HG03521 (cell line): ENCODE measurements around the gene NDUFAF8.

ENCODE experiments used
- ATAC-seq: cut with Tn5 transposase; IDR thresholded peaks from one replicate; pipeline ENCODE4 v1.9.1; 2021; ENCODE audit warnings: mild to moderate bottlenecking, moderate library complexity; ENCODE audit not compliant: unreplicated experiment

NDUFAF8 gene

DNA sequence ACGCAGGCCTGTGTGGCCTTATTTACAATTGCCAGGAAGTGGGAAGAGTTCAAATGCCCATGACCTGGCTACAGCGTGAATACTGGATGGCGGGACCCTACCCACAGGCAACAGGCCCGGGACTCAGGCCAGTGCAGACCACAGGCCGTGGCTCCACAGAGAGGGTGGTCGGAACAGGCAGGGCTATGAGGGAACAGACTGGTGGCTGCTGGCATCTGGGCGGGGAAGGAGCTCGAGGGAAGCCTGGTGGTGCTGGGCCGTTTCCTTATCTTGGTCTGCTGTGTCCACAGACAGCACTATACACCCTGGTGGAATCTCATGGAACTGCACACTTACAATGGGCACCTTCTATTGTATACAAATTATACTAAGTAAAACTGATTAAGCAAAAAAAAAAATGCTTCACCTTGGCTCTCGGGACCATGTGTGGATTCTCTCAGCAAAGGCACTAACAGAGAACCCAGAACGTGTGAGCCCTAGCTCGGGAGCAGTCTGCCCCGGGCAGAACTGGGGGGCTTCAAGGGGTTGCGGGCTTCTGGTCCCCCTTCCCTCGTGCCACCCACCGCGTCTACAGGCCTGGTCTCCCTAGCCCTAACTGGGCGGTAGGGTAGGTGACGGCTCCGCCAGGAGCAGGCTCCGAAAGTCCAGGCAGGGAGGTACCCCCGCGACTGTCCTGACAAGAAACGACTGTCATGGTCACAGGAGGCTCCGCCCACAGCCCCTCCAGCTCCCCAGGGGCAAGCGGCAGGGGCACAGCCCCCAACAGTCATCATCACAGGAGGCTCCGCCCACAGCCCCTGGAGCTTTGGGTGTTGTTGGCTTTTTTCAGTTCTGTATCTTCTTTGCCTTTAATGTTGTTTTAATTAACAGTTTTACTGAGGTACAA lies 38.2 kb upstream of the NDUFAF8 start:
- ATAC-seq: no peak

GRCh38 chr17:81202318-81202717 lies 36.8 kb upstream of the NDUFAF8 start:
- no peak for ATAC-seq

GRCh38 chr17:81203136-81203535 lies 36.0 kb upstream of the NDUFAF8 start:
- no peak for ATAC-seq

- no peak for ATAC-seq
Measured at GRCh38 chr17:81204578-81204977, 34.5 kb upstream of the NDUFAF8 start.

GRCh38 chr17:81206166-81206565 lies 33.0 kb upstream of the NDUFAF8 start:
- no peak for ATAC-seq

- no peak for ATAC-seq
Measured at GRCh38 chr17:81206657-81207056, 32.5 kb upstream of the NDUFAF8 start.

DNA sequence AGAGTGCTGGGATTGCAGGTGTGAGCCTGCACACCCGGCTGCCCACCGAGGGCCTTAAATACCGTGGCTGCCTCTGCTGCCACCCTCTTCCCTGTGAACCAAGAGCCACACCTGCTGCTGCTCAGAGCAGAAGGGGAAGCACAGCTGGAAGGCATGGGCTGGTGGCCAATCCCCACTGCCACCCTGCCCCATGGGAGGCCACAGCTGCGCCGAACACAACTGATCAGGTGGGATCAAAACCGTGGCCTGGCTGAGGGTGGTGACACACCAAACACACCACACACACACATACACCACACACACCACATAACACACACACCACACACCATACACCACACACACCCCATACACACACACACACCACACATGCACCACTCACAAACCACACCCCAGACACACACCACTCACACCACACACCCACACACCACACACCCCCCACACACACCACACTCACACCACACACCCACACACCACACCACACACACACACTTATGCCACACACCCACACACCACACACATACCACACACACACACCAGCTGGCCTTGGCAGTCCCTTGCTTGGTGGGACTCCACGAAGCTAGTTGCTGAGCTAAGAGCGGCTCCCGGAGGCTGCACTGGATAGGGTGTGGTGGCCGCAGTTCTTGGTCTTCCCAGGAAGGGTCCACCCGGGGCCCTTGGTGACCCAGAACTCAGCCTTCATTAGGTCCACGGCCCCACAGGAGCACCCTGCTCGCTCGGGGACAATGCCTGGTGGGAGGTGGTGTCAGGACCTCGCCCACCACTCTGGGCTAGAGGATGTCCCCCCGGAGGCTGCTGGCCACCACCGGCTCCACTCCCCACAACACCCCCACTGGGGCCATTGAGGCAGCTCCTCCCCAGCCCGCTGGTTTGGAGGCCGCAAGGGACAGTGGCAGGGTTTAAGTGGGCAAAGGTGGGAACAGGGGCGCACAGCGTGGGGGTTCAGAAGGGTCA lies 31.2 kb upstream of the NDUFAF8 start:
- no peak for ATAC-seq

DNA sequence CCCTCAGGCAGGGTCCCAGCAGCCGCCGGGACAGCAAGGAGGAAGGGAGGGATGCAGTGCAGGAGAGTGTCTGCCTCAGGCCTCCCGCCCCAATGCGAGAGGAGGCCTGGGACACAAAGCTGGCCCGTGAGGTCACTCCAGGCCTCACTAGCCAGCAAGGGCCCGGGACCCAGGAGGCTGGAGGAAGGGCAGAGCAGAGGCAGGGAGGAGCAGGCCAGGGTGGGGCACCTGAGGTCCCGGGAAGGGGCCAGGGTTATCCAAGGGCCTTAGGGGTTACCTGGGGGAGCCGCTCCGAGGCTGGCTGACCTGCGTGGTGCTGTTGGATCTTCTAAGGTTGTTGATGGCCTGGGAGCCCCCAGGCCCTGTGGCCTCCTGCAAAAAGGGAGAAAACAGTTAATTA lies 30.5 kb upstream of the NDUFAF8 start:
- no peak for ATAC-seq

DNA sequence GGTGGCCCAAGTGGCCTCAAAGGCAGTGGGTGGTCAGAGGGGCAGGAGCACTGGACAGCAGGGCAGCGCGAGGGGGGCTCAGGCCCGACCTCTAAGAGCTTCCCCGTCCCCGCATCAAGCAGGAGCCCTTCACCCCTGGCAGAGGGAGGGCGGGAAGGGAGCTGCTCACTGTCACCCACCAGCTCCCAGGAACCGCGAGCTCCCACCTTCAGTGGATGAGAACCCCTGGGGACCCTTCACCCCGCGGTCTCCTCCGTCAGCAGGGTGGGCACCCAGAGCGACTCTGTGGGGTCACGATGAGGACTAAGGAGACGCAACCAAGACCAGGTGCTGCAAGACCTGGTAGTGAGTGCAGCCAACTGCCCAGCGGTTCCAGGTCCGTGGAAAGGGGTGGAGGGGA lies 30.0 kb upstream of the NDUFAF8 start:
- no peak for ATAC-seq

- no peak for ATAC-seq
Measured at GRCh38 chr17:81210466-81210865, 28.7 kb upstream of the NDUFAF8 start.

DNA sequence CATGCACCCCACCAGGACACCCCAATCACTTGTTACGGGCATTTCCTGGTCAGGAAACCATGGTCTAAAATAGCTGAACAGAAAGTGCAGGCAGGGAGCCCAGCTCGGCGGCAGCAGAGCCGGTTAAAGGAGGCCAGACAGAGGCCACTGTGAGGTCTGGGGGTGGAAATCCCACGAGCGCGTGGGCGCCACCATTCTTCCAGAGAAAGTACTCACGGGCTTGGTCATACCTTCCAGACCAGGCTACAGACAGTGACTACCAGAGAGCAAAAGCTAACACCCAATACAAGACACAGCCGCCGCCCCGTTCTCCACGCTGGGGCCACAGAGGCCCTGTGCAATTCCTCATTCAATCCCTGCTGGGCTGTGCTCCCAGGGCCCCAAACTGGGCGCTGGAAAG lies 28.2 kb upstream of the NDUFAF8 start:
- no peak for ATAC-seq

DNA sequence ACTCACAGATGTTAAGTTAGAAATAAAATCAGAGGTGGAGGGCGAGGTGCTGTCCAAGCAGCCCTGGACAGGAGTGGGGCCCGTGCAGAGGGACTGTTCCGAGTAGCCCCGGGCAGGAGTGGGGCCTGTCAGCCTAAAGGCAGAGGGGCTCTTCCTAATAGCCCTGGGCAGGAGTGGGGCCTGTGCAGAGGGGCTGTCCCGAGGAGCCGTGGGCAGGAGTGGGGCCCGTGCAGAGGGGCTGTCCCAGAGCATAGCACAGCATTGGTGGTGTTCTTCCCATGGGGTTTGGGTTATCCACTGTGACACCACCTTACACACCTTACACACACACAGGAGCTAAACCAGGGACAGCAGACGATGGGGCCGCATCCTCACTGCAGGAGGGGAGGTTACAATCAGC lies 26.8 kb upstream of the NDUFAF8 start:
- ATAC-seq: no peak

- no peak for ATAC-seq
Measured at GRCh38 chr17:81213978-81214377, 25.1 kb upstream of the NDUFAF8 start.

- ATAC-seq: no peak
Measured at GRCh38 chr17:81217491-81217890, 21.6 kb upstream of the NDUFAF8 start.

GRCh38 chr17:81218459-81218858 lies 20.7 kb upstream of the NDUFAF8 start:
- no peak for ATAC-seq

DNA sequence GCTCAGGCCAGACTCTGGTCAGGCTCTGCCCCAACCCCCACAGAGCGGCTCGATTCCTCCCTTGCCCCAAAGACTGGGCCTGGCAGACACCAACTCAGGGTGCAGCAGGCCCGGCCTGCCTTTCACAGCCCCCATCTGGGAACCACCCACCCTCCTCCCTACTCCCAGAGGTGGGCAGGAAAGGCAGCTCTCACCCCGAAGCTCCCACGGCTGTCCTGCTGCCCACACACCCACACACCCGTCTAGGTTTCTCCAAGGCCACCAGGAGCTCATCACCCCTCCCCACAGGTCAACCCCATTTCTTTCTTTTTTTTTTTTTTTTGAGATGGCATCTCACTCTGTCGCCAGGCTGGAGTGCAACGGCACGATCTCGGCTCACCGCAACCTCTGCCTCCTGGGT lies 20.1 kb upstream of the NDUFAF8 start:
- no peak for ATAC-seq

GRCh38 chr17:81219476-81220180 lies 19.5 kb upstream of the NDUFAF8 start:
- no peak for ATAC-seq

DNA sequence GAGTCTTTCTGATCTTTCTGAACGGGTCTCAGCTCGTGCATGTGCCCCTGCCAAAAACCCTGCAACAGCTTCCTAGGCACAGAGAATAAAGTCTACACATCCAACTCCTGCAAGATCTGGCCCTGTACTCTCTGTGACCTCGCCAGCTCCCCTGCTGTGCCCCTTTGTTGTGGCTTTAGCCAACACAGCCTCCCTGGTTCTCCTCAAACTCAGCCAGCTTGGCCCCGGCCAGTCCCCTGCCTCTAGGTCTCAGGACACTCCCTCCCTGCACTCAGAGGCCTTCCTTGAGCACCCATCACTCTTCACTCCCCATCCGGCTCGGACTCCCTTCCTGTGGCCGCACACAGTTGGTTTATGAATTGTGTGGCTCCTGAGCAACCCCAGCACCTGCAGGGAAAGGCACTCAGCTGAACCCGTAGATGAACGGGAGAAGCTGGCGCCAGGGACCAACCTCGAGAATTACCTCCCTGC lies 17.7 kb upstream of the NDUFAF8 start:
- no peak for ATAC-seq

DNA sequence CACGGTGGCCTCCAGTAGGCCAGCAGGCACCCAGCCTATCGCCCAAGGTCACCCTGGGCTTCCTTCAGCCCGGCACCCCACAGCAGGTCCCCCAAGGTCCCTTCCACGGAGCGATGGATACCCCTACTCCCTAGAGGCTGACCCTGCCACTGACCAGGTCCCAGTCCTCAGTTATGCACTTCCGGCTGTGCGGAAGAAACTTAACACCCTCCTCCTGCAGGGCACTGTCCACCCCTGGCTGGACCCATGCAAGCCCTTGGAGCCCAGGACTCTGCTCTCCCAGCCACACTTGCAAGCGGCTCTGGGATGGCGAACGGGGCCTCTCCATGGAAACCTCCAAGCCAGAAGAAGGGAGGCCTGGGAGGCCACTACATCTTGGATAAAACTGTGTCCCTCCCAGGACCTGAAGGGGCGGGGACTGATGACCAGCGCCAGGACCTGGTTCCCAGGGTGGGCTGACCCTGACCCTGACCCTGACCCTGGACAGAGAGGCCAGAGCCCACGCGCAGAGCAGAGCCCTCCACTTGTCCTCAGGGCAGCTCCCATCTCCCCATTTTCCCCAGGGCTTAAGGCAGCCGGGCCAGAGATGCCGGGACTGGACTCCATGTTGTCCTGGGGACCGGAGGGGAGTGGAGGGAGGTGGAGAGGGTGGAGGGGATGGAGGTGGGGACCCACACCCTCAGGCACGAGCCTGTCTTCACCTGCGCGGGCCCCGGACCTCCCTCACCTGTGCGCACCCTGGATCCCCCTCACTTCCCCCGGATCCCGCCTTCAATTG lies 17.1 kb upstream of the NDUFAF8 start:
- ATAC-seq: peak; percentile 3

GRCh38 chr17:81222620-81222905 lies 16.6 kb upstream of the NDUFAF8 start:
- ATAC-seq: no peak
